ENCODE measurements around the gene FAM13A.
"Not testable (repeated sequence)": the region's sequence is repeated elsewhere in the genome, so short reads cannot be mapped to it uniquely, and the experiment has no call there.

Gene FAM13A

DNA sequence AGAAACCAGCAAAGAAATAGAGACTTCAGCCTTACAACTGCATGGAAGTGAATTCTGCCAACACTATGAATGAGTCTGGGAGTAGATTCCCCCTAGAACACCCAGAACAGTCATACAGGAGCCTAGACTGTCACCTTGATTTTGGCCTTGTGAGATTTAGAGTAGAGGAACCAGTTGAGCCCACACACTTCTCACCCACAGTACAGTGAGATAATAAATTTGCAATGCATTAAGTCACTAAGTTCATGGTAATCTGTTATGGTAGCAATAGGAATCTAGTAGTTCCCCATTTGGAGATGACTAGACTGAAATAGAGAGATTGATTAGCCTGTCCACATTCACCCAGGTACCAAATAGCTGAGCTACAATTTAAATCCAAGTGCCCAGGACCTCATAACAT is 59.0 kb downstream of the FAM13A start:
- no peak for FAIRE-seq

DNA sequence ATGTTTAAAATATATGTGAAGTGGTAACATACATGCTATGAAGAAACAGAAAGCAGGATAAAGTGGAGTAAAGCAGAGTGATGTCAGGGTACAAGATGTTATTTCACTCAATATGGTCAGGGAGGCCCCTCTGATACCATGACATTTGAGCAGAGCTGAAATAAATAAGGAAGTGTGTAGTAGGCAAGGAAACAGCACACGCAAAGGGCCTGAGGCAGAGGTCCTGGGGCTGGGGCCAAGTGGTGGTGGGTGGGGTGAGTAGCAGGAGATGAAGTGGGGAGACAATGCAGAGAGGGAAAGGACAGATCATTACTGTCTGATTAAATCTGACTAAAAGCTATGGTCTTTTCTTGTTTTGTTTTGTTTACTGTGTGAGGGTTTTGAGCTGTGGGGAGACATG is 61.1 kb downstream of the FAM13A start:
- FAIRE-seq = no peak

DNA sequence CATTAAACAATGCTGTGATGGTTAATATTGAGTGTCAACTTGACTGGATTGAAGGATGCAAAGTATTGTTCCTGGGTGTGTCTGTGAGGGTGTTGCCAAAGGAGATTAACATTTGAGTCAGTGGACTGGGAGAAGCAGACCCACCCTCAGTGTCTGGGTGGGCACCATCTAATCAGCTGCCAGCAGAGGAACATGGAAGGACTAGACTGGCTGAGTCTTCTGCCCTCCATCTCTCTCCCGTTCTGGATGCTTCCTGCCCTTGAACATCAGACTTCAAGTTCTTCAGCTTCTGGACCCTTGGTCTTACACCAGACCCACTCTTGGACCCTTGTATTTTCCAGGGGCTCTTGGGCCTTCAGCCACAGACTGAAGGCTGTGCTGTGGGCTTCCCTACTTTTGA is 61.7 kb downstream of the FAM13A start:
- not testable (repeated sequence) for FAIRE-seq

- no peak for FAIRE-seq
Observed at GRCh38 chr4:88993246-88993645, 63.7 kb downstream of the FAM13A start.

DNA sequence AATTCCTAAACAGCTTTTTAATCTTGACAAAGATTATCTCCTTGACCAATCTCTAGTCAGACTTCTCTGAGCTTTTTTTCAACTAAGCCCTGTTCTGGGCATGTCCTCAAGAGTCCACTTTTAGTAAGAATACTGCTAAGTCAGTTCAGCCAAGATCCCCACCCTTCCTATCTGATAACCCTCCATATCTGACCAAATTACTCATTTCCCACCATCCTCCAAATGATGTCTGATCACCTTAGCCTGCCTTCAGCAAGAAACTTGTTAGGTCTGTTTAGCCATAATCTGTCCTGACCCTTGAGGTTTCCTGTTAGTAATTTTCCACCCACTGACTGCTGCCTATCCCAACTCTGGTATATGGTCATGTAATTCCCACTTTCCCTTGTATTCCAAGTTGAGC is 65.2 kb downstream of the FAM13A start:
- FAIRE-seq = no peak

- no peak for FAIRE-seq
Observed at GRCh38 chr4:88989990-88990389, 67.0 kb downstream of the FAM13A start.

GRCh38 chr4:88985088-88985773 is 71.8 kb downstream of the FAM13A start:
- FAIRE-seq = no peak

- no peak for FAIRE-seq
Observed at GRCh38 chr4:88982757-88983156, 74.2 kb downstream of the FAM13A start.

- no peak for FAIRE-seq
Observed at GRCh38 chr4:88981993-88982392, 75.0 kb downstream of the FAM13A start.

- FAIRE-seq = no peak
Observed at GRCh38 chr4:88981556-88981955, 75.4 kb downstream of the FAM13A start.

GRCh38 chr4:88979276-88979675 is 77.7 kb downstream of the FAM13A start:
- no peak for FAIRE-seq

- FAIRE-seq = no peak
Observed at GRCh38 chr4:88976775-88977035, 80.3 kb downstream of the FAM13A start.

DNA sequence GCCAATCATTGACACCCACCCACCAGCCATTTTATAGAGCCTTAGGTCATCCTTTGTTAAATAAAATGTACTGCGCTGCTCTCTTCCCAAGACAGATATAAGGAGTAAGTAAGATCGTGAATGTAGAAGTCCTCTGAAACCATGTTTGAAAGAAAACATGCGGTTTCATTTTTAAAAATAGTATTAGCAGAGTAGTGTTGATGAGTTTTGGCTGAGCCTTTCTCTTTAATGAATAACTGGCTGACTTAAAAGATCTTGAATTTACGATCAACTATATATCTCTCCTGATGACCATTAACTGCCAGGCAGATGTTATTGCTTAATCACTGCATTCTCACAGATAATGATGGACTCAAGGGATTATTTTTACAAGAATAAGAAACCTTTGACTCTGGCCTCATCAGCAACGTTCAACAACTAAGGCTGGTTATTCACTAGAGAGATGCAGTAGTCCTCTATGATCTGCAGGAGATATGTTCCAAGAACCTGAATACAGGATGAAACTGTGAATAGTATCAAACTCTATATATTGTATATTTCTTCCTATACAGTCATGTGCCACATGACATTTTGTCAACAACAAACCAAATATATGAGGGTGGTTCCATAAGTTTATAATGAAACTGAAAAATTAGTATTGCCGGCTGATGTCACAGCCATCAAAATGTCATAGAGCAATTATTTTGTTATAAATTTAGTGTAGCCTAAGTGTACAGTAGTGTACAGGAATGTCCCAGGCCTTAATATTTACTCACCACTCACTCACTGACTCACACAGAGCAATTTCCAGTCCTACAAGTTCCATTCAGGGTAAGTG is 80.8 kb downstream of the FAM13A start:
- FAIRE-seq = no peak

DNA sequence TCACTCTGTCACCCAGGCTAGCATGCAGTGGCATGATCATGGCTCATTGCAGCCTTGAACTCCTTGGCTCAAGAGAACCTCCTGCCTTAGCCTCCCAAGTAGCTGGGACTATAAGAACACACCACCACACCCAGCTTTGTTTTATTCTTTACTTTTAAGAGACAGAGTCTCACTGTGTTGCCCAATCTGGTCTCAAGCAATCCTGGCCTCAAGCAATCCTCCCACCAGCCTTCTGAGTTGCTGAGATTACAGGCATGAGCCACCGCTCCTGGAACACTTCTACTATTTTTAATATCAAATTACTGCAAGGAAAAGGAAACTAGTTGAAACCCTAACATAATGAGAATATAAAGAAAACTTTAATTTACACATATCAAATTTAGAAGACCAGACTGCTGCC is 85.4 kb downstream of the FAM13A start:
- no peak for FAIRE-seq

DNA sequence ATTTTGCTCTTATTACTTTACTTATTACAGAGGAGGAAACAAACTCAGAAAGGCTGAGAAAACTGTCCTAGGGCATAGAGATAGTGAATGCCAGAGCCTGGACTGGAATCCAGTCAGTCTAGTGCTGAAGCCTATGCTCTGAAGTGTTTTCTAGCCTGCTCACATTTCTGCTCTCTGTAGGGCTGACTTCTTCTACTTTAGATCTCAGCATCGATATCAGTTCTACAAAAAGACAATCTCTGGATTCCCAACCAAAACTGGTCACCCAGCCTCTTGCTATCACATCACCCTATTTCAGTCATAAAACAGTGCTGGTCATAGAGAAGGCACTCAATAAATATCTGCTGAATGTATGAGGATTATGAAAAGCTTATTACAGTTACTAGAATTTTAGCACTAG is 87.2 kb downstream of the FAM13A start:
- no peak for FAIRE-seq

DNA sequence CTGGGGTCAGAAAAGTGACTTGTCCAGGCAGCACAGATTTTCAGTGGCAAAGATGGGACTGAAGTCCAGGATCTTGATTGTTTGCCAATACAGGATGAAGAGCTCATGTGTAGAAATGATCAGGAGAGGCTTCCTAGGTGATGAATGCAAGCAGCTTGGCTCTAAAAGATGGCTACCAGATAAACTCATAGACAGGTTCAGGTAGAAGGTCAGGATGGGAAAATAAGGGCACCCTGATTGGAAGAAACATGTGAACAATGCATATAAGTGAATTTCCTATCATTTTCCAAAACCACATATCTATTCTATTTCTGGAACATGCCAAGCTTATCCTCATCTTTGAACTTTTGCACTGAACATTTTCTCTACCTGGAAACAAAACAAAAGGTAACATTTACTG is 87.7 kb downstream of the FAM13A start:
- no peak for FAIRE-seq

GRCh38 chr4:88967883-88968331 is 89.1 kb downstream of the FAM13A start:
- FAIRE-seq = no peak

- FAIRE-seq = no peak
Observed at GRCh38 chr4:88965053-88965452, 91.9 kb downstream of the FAM13A start.

GRCh38 chr4:88964450-88964849 is 92.5 kb downstream of the FAM13A start:
- FAIRE-seq = no peak

GRCh38 chr4:88963817-88964216 is 93.2 kb downstream of the FAM13A start:
- no peak for FAIRE-seq

DNA sequence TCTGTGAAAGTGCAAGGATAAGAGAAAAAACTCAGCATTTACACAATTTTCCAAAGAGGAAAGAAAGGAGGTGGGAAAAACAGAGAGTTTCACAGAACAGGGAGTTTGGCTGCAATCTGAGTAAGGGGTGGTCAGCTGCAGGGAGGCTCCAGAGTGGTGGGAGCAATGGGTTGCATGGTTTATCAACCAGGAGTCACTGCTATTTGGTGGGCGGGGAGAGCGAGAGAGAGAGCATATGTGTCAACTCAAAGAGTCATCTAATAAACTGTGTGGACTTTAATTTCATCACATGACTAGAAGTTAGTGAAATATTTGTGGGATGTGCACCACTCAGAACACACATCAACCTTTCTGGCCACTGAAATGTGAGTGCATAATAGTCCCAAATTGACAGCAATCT is 94.6 kb downstream of the FAM13A start:
- FAIRE-seq = no peak

GRCh38 chr4:88960576-88960975 is 96.4 kb downstream of the FAM13A start:
- no peak for FAIRE-seq

DNA sequence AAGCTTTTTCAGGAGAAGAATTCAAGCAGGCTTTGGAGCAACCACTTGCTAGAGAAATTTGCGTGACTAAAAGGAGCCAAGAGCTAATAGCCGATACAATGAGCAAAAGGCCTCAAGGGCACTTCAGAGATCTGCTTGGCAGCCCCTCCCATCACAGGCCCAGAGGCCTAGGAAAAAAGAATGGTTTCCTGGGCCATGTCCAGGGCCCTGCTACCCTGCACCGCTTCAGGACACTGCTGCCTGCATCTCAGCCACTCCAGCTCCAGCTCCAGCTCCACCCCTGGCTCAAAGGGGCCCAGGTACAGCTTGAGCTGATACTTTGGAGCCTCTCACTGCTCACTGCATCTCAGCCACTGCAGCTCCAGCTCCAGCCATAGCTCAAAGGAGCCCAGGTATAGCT is 98.9 kb downstream of the FAM13A start:
- FAIRE-seq = no peak

DNA sequence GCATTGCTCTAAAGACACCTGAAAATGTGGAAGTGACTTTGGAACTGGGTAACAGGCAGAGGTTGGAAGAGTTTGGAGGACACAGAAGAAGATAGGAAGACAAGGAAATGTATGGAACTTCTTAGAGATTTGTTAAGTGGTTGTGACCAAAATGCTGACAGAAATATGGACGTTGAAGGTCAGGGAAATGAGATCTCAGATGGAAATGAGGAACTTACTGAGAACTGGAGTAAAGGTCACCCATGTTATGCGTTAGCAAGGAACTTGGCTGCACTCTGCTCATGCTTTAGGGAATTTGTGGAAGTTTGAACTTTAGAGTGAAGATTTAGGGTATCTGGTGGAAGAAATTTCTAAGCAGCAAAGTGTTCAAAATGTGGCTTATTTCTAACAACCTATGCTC is 99.4 kb downstream of the FAM13A start:
- no peak for FAIRE-seq

Measured in A204.1 (cell line).